IPS-11a (cell line): ENCODE measurements around the gene PACS1.

Source experiments
- H3K4me3 ChIP-seq: one replicate; pipeline ENCODE4 v1.5.1; 2013; ENCODE audit warnings: low read depth, low read length, control low read depth

Gene PACS1

GRCh38 chr11:66218846-66219620 is 149.0 kb downstream of the PACS1 start:
- H3K4me3 ChIP-seq, result no peak overlapping the region

- H3K4me3 ChIP-seq, result no peak overlapping the region
Observed at GRCh38 chr11:66219846-66220565, 149.9 kb downstream of the PACS1 start.

- no peak overlapping the region for H3K4me3 ChIP-seq
Observed at GRCh38 chr11:66220566-66220935, 150.5 kb downstream of the PACS1 start.

- no peak overlapping the region for H3K4me3 ChIP-seq
Observed at GRCh38 chr11:66221012-66221411, 150.9 kb downstream of the PACS1 start.

- no peak overlapping the region for H3K4me3 ChIP-seq
Observed at GRCh38 chr11:66221726-66222236, 151.7 kb downstream of the PACS1 start.

GRCh38 chr11:66222358-66223149 is 152.5 kb downstream of the PACS1 start:
- H3K4me3 ChIP-seq, result no peak overlapping the region

GRCh38 chr11:66224226-66224855 is 154.3 kb downstream of the PACS1 start:
- no peak overlapping the region for H3K4me3 ChIP-seq

GRCh38 chr11:66225066-66225465 is 155.0 kb downstream of the PACS1 start:
- no peak overlapping the region for H3K4me3 ChIP-seq

GRCh38 chr11:66226101-66226500 is 156.0 kb downstream of the PACS1 start:
- no peak overlapping the region for H3K4me3 ChIP-seq

GRCh38 chr11:66227700-66228099 is 157.6 kb downstream of the PACS1 start:
- no peak overlapping the region for H3K4me3 ChIP-seq

- H3K4me3 ChIP-seq, result no peak overlapping the region
Observed at GRCh38 chr11:66228521-66228920, 158.4 kb downstream of the PACS1 start.

GRCh38 chr11:66230156-66230555 is 160.1 kb downstream of the PACS1 start:
- H3K4me3 ChIP-seq, result no peak overlapping the region

- H3K4me3 ChIP-seq, result no peak overlapping the region
Observed at GRCh38 chr11:66230978-66231377, 160.9 kb downstream of the PACS1 start.

GRCh38 chr11:66231561-66231960 is 161.5 kb downstream of the PACS1 start:
- H3K4me3 ChIP-seq, result no peak overlapping the region

- H3K4me3 ChIP-seq, result no peak overlapping the region
Observed at GRCh38 chr11:66232769-66233168, 162.7 kb downstream of the PACS1 start.

- H3K4me3 ChIP-seq, result no peak overlapping the region
Observed at GRCh38 chr11:66233301-66233700, 163.2 kb downstream of the PACS1 start.

- H3K4me3 ChIP-seq, result no peak overlapping the region
Observed at GRCh38 chr11:66235141-66235540, 165.1 kb downstream of the PACS1 start.

GRCh38 chr11:66237867-66238266 is 167.8 kb downstream of the PACS1 start:
- H3K4me3 ChIP-seq, result no peak overlapping the region

GRCh38 chr11:66238786-66239413 is 168.8 kb downstream of the PACS1 start:
- no peak overlapping the region for H3K4me3 ChIP-seq

- no peak overlapping the region for H3K4me3 ChIP-seq
Observed at GRCh38 chr11:66239511-66239910, 169.4 kb downstream of the PACS1 start.
